ENCODE measurements around the gene CLTCL1.
"Not testable (repeated sequence)": the region's sequence is repeated elsewhere in the genome, so short reads cannot be mapped to it uniquely, and the experiment has no call there.

CLTCL1 gene

DNA sequence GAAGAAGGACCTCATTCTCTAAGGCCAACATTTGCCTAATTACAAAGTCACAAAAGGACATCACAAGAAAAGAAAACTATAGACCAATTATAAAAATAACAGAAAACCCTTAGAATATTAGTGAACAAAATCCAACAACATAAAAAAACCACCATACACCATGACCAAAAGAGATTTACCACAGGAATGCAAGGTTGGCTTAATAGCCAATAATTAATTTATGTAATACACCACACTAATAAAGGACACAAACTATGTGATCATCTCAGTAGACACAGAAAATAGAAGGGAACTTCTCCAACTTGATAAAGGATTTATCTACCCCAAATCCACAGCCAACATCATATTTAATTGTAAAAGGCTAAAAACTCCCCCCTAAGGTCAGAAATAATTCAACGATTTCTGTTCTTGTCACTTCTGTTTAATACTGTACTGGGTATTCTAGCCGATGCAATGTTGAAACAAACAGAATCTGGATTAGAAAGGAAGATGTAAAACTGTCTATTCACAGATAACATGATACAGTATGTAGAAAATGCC lies 24.9 kb downstream of the CLTCL1 start:
- no peaks in the 10 kb centered on the region for H3K27me3 ChIP-seq (ENCODE audit: insufficient read depth, poor library complexity, severe bottlenecking)
- no peak for DNase-seq (ENCODE audit: low read depth in 1 of 2, low spot score in 1 of 2)
- H3K4me3 ChIP-seq (replicated peaks; ENCODE audit: insufficient read depth, low read length) = no peak overlapping the region
- TF ChIP-seq GABPA (IDR thresholded peaks at IDR 0.05; ENCODE audit: low read depth) (no peak), POLR2AphosphoS5 (IDR thresholded peaks at IDR 0.05; ENCODE audit: low read depth) (no peak), REST (IDR thresholded peaks at IDR 0.05; ENCODE audit: insufficient replicate concordance, low read depth) (no peak), SPI1 (IDR thresholded peaks at IDR 0.05; ENCODE audit: borderline replicate concordance, low read depth) (no peak)
- TF ChIP-seq, protein P1, sequence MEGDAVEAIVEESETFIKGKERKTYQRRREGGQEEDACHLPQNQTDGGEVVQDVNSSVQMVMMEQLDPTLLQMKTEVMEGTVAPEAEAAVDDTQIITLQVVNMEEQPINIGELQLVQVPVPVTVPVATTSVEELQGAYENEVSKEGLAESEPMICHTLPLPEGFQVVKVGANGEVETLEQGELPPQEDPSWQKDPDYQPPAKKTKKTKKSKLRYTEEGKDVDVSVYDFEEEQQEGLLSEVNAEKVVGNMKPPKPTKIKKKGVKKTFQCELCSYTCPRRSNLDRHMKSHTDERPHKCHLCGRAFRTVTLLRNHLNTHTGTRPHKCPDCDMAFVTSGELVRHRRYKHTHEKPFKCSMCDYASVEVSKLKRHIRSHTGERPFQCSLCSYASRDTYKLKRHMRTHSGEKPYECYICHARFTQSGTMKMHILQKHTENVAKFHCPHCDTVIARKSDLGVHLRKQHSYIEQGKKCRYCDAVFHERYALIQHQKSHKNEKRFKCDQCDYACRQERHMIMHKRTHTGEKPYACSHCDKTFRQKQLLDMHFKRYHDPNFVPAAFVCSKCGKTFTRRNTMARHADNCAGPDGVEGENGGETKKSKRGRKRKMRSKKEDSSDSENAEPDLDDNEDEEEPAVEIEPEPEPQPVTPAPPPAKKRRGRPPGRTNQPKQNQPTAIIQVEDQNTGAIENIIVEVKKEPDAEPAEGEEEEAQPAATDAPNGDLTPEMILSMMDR (IDR thresholded peaks at IDR 0.05; ENCODE audit: insufficient read depth, low read length) = no peak
- no peak overlapping the region for H3K27ac ChIP-seq (replicated peaks)

DNA sequence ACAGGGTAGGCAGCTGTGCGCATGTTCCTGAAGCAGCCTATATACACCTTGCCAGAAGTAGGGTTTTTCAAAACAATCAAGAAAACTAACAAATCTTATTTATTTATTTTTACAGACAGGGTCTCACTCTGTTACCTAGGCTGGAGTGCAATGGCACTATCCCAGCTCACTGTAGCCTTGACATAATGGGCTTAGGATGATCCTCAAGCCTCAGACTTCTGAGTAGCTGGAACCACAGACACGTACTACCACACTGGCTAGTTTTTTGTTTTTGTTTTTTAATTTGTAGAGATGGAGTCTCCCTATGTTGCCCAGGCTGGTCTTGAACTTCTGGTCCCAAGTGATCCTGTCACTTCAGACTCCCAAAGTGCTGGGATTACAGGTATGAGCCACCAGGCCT lies 25.7 kb downstream of the CLTCL1 start:
- no peaks in the 10 kb centered on the region for H3K27me3 ChIP-seq (ENCODE audit: insufficient read depth, poor library complexity, severe bottlenecking)

GRCh38 chr22:19260804-19261203 lies 30.7 kb downstream of the CLTCL1 start:
- Histone ChIP-seq H3K27ac (replicated peaks) (no peak overlapping the region), H3K27me3 (ENCODE audit: insufficient read depth, poor library complexity, severe bottlenecking) (no peaks in the 10 kb centered on the region), H3K4me3 (replicated peaks; ENCODE audit: insufficient read depth, low read length) (no peak overlapping the region)
- DNase-seq (ENCODE audit: low read depth in 1 of 2, low spot score in 1 of 2) = no peak
- TF ChIP-seq REST (IDR thresholded peaks at IDR 0.05; ENCODE audit: insufficient replicate concordance, low read depth) (no peak), GABPA (IDR thresholded peaks at IDR 0.05; ENCODE audit: low read depth) (no peak), SPI1 (IDR thresholded peaks at IDR 0.05; ENCODE audit: borderline replicate concordance, low read depth) (no peak), POLR2AphosphoS5 (IDR thresholded peaks at IDR 0.05; ENCODE audit: low read depth) (no peak)
- TF ChIP-seq, protein P1 (IDR thresholded peaks at IDR 0.05; ENCODE audit: insufficient read depth, low read length) = no peak

More for the DNA sequence above, 25.7 kb downstream of the CLTCL1 start:
- Histone ChIP-seq H3K27ac (replicated peaks) (no peak overlapping the region), H3K4me3 (replicated peaks; ENCODE audit: insufficient read depth, low read length) (no peak overlapping the region)
- no peak for TF ChIP-seq POLR2AphosphoS5 (IDR thresholded peaks at IDR 0.05; ENCODE audit: low read depth)
- TF ChIP-seq, protein P1 (IDR thresholded peaks at IDR 0.05; ENCODE audit: insufficient read depth, low read length) = no peak
- DNase-seq (ENCODE audit: low read depth in 1 of 2, low spot score in 1 of 2) = no peak

GRCh38 chr22:19260194-19260593 lies 31.3 kb downstream of the CLTCL1 start:
- no peak overlapping the region for H3K4me3 ChIP-seq (replicated peaks; ENCODE audit: insufficient read depth, low read length)
- TF ChIP-seq SPI1 (IDR thresholded peaks at IDR 0.05; ENCODE audit: borderline replicate concordance, low read depth) = no peak
- TF ChIP-seq, protein P1 (IDR thresholded peaks at IDR 0.05; ENCODE audit: insufficient read depth, low read length) = no peak
- no peak for TF ChIP-seq REST (IDR thresholded peaks at IDR 0.05; ENCODE audit: insufficient replicate concordance, low read depth)
- no peak for TF ChIP-seq POLR2AphosphoS5 (IDR thresholded peaks at IDR 0.05; ENCODE audit: low read depth)
- TF ChIP-seq GABPA (IDR thresholded peaks at IDR 0.05; ENCODE audit: low read depth) = no peak
- peak overlapping the region; percentile 56 for H3K27ac ChIP-seq (replicated peaks)
- H3K27me3 ChIP-seq (ENCODE audit: insufficient read depth, poor library complexity, severe bottlenecking) = no peaks in the 10 kb centered on the region
- no peak for DNase-seq (ENCODE audit: low read depth in 1 of 2, low spot score in 1 of 2)

DNA sequence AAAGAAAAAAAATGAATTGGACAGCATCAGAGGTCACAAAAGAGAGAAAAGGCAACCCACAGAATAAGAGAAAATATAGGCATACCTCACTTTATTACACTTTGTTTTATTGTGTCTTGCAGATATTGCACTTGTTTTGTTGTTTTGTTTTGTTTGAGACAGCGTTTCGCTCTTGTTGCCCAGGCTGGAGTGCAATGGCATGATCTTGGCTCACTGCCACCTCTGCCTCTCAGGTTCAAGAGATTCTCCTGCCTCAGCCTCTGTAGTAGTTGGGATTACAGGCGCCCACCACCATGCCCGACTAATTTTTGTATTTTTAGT lies 32.6 kb downstream of the CLTCL1 start:
- H3K4me3 ChIP-seq (replicated peaks; ENCODE audit: insufficient read depth, low read length); H3K27me3 ChIP-seq (ENCODE audit: insufficient read depth, poor library complexity, severe bottlenecking); H3K27ac ChIP-seq (replicated peaks); DNase-seq (ENCODE audit: low read depth in 1 of 2, low spot score in 1 of 2): not testable (repeated sequence)
